Stomach smooth muscle (tissue), 2 donors: Measurements from ENCODE around the gene ETV6.

Experiments used
- H3K27ac ChIP-seq: one replicate; pipeline ENCODE4 v1.7.0; 2013; ENCODE audit warnings: mild to moderate bottlenecking, low read length, inconsistent platforms
- H3K27me3 ChIP-seq, 2 donors: one replicate each; pipeline ENCODE4 v1.7.0; 2013; ENCODE audit warnings: low read length in 2 of 2; ENCODE audit not compliant: insufficient read depth in 2 of 2, control insufficient read depth in 1 of 2
- H3K36me3 ChIP-seq, 2 donors: one replicate each; pipeline ENCODE4 v1.7.0; 2013; ENCODE audit warnings: low read length in 2 of 2; ENCODE audit not compliant: control insufficient read depth in 2 of 2, insufficient read depth in 2 of 2
- H3K4me1 ChIP-seq: one replicate; pipeline ENCODE4 v1.7.0; 2013; ENCODE audit warnings: low read length; ENCODE audit not compliant: control insufficient read depth, insufficient read depth
- H3K4me3 ChIP-seq, 2 donors: one replicate each; pipeline ENCODE4 v1.7.0; 2013; ENCODE audit warnings: low read length in 2 of 2
- H3K9ac ChIP-seq, 2 donors: one replicate each; pipeline ENCODE4 v1.7.0; 2013; ENCODE audit warnings: low read length in 2 of 2, mild to moderate bottlenecking in 1 of 2
- H3K9me3 ChIP-seq, 2 donors: one replicate each; pipeline ENCODE4 v1.7.0; 2013; ENCODE audit warnings: low read length in 2 of 2; ENCODE audit not compliant: control insufficient read depth in 2 of 2
- donor health status: healthy.
- donor health status: Pancreatic carcinoma.

Gene ETV6

DNA sequence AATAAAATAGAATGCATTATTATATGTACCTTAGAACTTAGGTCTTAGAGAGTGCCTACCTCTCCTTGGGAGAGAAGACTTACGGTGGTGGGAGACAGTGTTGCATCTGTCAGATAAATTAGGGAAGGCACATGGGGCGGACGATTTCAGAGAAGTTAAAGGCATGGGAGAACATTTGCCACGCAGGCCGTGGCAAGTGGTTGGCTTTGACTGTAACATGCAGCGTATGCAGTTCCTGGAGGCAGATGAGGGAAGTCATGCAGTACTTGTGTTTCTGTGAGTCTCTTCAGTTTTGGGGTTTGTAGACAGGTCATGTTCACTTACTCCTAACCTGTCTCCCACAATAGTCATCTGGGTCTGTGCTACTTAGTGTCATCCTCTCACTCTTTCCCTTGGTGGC lies 43.6 kb downstream of the ETV6 start:
- Histone ChIP-seq H3K9me3 (no peaks in the 10 kb centered on the region), H3K9ac (no peak overlapping the region), H3K4me1 (peaks cover 36% of the 10 kb centered on the region), H3K36me3 (no peaks in the 10 kb centered on the region), H3K27me3 (no peaks in the 10 kb centered on the region), H3K4me3 (no peak overlapping the region), H3K27ac (peak overlapping the region; percentile 79)

DNA sequence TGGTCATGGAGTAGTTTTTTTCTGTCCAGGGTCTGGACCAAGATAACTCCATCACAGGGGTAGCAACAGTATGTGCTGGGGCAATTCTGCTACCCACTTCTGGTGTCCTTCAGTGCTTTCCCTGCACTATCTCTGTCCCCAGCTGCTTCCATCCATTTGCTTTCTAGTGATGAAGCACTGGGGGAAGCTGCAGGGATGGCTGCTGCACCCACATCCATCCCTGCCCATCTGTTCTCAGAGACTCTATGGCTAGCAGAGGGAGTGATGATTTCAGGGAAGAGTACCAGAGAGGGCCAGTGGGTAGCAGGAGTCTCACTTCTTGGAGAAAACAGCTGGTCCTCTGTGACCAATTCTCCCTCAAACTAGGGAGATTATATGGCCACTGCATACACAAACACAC lies 44.1 kb downstream of the ETV6 start:
- Histone ChIP-seq H3K4me3 (no peak overlapping the region), H3K9me3 (no peaks in the 10 kb centered on the region), H3K27ac (peak overlapping the region; percentile 79), H3K27me3 (no peaks in the 10 kb centered on the region), H3K4me1 (peaks cover 30% of the 10 kb centered on the region), H3K9ac (no peak overlapping the region), H3K36me3 (no peaks in the 10 kb centered on the region)

DNA sequence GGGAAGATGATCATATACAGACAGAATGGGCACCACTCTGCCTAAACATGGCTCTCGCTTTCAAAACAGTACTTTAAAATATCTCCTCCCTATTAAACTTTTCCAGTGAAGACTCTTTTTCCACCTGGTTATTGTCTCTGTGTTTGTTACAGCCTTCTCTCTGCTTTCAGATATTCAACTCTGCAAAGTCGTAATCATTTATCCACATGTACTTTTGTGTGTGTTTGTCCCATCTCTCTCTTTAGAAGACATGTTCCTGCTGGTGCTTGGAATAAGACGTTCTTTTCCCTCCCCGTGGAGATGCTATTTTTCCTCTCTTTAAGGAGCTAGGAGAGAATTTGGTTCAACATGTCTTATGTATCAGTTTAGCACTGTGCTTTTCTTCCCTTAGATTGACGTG lies 45.1 kb downstream of the ETV6 start:
- Histone ChIP-seq H3K27me3 (no peaks in the 10 kb centered on the region), H3K4me3 (no peak overlapping the region), H3K9ac (peak overlapping the region in 1 of 2 donors; percentile 25), H3K36me3 (no peaks in the 10 kb centered on the region), H3K9me3 (no peaks in the 10 kb centered on the region), H3K4me1 (peaks cover 25% of the 10 kb centered on the region), H3K27ac (peak overlapping the region; percentile 79)

DNA sequence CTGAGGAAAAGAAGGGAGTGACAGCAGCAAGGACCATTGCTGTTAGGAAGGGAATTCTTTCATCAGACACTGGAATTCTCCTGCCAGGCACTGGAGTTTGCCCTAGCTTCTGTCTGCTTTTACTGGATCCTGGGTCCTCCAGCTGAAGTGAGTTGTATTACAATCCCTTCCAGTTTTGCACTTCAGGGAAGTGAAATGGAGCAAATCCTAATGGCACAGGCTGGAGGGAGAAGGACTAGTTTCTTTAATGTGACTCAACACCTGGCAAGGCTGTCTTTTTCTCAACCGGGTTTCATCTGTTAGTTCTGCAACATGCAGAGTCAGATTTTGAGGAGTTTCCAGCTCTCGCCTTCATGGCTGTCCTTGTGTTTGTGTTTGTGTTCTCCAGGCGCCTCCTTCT lies 45.8 kb downstream of the ETV6 start:
- Histone ChIP-seq H3K4me3 (peak overlapping the region; percentile 1 to 40), H3K36me3 (no peaks in the 10 kb centered on the region), H3K27me3 (no peaks in the 10 kb centered on the region), H3K9me3 (no peaks in the 10 kb centered on the region), H3K4me1 (peaks cover 22% of the 10 kb centered on the region), H3K27ac (peak overlapping the region; percentile 79), H3K9ac (peak overlapping the region; percentile 25 to 47)

DNA sequence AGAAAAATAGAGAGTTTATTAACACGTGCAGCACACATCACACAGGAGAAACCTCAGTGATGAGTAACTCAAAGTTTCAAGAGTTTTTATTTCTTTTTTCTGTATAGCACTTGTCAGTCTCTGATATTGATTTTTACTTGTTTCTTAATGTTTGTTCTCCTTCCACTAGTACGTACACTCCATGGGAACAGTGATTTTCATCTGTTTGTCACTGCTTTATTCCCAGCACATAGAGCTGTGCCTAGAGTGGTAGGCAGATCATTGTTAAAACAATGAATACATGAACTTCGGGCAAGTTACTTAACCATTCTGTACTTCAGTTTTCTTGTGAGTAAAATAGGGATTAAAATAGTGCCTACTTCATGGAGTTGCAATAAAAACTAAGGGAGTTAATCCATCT lies 46.6 kb downstream of the ETV6 start:
- Histone ChIP-seq H3K36me3 (no peaks in the 10 kb centered on the region), H3K9me3 (no peaks in the 10 kb centered on the region), H3K4me1 (peaks cover 23% of the 10 kb centered on the region), H3K27me3 (no peaks in the 10 kb centered on the region), H3K9ac (no peak overlapping the region), H3K27ac (peak overlapping the region; percentile 79), H3K4me3 (no peak overlapping the region)

DNA sequence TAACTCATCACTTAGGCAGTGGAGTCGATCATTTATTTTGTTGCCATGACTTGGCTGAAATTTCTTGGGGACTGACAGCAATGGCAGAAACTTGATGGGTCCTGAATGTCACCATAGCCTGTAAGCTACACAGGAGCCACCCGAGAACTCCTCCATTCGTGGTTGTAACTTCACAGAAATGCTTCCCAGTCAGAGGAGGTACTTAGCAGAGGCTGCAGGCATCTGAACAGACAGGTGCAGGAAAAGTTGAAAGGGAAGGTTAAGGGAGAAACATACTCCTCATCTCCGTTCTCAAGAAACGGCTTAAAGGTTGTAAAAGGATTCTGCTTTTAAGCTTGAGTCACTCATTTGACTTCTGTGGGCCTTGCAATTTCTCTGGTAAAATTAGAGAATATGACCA lies 47.7 kb downstream of the ETV6 start:
- Histone ChIP-seq H3K4me1 (peaks cover 33% of the 10 kb centered on the region), H3K9me3 (no peaks in the 10 kb centered on the region), H3K36me3 (peaks cover 0 to 2% of the 10 kb centered on the region in 2 donors), H3K4me3 (no peak overlapping the region), H3K27me3 (no peaks in the 10 kb centered on the region), H3K27ac (peak overlapping the region; percentile 0), H3K9ac (no peak overlapping the region)

DNA sequence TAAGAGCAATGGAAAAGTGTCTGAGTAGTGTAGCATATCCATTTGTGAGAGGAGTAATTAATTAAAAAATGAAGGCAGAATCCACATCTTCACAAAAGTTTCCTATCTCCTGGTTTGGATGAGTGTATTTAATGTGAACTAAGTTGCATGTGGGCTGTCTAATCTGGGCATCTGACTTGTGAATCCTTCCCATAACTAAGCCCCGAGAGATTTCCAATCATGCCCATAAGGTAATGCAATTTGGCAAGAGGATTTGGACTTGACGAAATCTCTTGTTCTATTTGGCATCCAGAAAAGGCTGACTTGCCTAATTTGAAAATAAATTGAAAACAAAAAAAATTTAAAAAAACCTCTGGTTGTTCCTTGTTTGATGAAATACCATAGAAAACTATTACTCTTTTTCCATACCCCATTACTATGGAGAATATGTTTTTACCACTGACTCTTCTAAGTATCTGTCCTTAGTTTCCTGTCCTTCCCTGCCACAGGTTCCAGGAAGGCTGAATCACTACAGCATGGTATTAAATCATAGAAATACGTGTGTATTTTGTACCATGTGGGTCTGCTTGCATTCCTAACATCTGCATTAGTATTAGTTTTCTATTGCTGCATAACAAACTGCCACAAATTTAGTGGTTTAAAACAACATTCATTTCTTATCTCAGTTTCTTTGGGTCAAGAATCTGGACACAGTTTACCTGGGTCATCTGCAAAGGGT lies 48.4 kb downstream of the ETV6 start:
- no peak overlapping the region for H3K4me3 ChIP-seq
- no peak overlapping the region for H3K9ac ChIP-seq
- H3K27ac ChIP-seq: peak overlapping the region; percentile 0
- no peaks in the 10 kb centered on the region for H3K9me3 ChIP-seq
- H3K27me3 ChIP-seq: no peaks in the 10 kb centered on the region
- peaks cover 0 to 2% of the 10 kb centered on the region in 2 donors for H3K36me3 ChIP-seq
- H3K4me1 ChIP-seq: peaks cover 33% of the 10 kb centered on the region

DNA sequence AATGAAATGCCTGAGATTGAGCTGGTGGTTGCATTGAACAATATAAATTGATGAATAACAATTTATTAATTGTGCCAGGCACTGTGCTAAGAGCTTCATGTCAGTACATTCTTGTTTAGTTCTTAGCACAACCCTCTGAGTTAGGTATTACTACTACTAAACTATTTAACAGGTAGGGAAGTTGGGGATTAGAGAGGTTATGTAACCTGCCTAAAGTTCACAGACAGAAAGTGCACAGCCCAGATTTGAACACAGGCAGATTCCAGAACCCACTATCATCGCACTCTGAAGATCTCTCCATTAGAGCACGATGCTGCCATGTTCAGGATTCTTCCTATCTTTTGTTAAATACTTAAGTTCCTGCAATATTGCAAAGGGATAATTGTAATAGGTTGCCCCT lies 49.3 kb downstream of the ETV6 start:
- no peak overlapping the region for H3K4me3 ChIP-seq
- H3K9ac ChIP-seq: no peak overlapping the region
- H3K27ac ChIP-seq: no peak overlapping the region
- peaks cover 26% of the 10 kb centered on the region for H3K4me1 ChIP-seq
- no peaks in the 10 kb centered on the region for H3K27me3 ChIP-seq
- no peaks in the 10 kb centered on the region for H3K9me3 ChIP-seq
- peaks cover 0 to 2% of the 10 kb centered on the region in 2 donors for H3K36me3 ChIP-seq

DNA sequence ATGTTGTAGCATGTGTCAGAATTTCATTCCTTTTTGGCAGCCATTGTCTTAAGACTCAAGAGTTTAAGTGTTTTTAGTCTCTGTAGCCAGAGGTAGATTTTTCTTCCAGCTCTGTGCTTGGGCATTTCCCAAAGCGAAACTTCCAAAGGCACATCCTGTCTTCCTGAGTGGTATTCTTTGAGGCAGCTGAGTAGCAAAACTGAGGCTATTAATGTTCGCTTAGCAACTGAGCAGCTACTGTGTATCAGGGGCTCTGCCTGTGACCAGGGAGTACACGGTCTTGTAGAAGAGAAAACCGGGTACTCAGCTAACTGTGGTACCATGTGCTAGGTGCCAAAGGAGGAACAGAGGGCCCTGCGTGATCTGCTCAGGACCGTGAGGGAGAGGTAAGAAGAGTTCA lies 52.0 kb downstream of the ETV6 start:
- Histone ChIP-seq H3K27ac (peak overlapping the region; percentile 72), H3K9me3 (no peaks in the 10 kb centered on the region), H3K36me3 (peaks cover 0 to 2% of the 10 kb centered on the region in 2 donors), H3K4me3 (peak overlapping the region in 1 of 2 donors; percentile 6), H3K4me1 (peaks cover 21% of the 10 kb centered on the region), H3K9ac (peak overlapping the region in 1 of 2 donors; percentile 13), H3K27me3 (no peaks in the 10 kb centered on the region)

DNA sequence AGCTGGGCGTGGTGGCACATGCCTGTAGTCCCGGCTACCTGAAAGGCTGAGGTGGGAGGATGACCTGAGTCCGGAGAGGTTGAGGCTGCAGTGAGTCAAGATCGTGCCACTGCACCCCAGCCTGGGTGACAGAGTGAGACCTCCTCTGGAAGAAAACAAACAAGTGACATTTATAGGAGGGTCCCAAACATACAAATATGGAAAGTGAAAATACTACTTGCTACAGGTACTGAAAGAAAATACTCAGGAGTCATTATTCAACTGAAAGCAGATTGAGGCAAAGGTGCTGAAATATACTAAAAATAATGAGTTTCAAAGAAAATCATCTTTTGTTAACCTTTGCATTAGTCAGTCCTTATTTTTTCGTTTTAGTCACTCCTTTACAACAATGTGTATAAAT lies 53.5 kb downstream of the ETV6 start:
- Histone ChIP-seq H3K9me3 (no peaks in the 10 kb centered on the region), H3K36me3 (peaks cover 0 to 2% of the 10 kb centered on the region in 2 donors), H3K27ac (no peak overlapping the region), H3K9ac (no peak overlapping the region), H3K4me3 (no peak overlapping the region), H3K4me1 (peaks cover 36% of the 10 kb centered on the region), H3K27me3 (no peaks in the 10 kb centered on the region)

DNA sequence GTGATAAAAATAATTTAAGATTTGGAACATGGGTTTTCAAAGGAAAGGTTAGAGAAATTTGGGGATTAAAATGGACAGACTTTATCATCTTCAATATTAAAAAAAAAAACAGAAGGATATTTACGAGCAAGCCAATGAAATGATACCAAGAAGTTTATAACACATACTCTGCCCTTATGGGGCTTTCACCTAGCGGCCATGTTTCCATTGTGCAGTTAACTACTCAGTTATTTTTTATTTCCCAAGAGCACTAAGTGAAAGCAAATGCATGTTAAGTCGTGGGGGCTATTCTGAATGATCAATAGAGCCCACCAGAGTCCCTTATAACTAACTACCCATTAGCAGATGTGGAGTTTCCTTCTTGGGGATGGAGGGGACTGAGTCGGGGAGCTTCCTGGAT lies 53.9 kb downstream of the ETV6 start:
- H3K4me1 ChIP-seq: peaks cover 40% of the 10 kb centered on the region
- H3K27ac ChIP-seq: no peak overlapping the region
- no peaks in the 10 kb centered on the region for H3K27me3 ChIP-seq
- peaks cover 0 to 2% of the 10 kb centered on the region in 2 donors for H3K36me3 ChIP-seq
- no peaks in the 10 kb centered on the region for H3K9me3 ChIP-seq
- no peak overlapping the region for H3K4me3 ChIP-seq
- no peak overlapping the region for H3K9ac ChIP-seq
